Skin epidermis (tissue), 12 donors: ENCODE results near the gene GALC.

ENCODE experiments used
- H3K27ac ChIP-seq, 21 experiments: fragments of 200-600 bp; sonication (generic) in 11 of 21; one replicate each; pipeline ENCODE4 v1.5.0; 2020; ENCODE audit warnings: mild to moderate bottlenecking in 3 of 21, inconsistent platforms in 2 of 21, moderate library complexity in 2 of 21
- H3K4me3 ChIP-seq, 7 experiments: fragments of 200-600 bp; sonication (generic) in 2 of 7; one replicate each; pipeline ENCODE4 v1.5.0; 2020; ENCODE audit warnings: inconsistent platforms in 2 of 7, mild to moderate bottlenecking in 2 of 7, moderate library complexity in 1 of 7

GALC gene

DNA sequence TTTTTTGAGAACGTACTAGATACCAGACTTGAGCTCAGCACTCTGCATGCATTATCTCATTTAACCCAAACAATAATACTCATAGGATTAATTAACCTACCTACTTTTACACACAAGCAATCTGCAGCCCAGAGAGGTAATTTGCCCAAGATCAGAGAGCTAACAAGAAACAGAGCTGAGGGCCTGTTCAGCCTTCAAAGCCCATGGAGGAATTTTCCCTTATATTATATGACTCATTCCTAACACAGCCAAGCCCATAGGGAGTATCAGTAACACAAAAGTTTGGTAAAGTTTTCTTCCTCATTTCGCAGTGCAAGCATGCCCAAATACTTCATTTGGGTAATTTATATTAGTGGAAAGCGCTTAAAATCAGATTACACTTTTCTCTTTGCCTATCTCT, 94.7 kb downstream of the GALC start:
- Histone ChIP-seq H3K27ac (no peak overlapping the region), H3K4me3 (no peak overlapping the region)

DNA sequence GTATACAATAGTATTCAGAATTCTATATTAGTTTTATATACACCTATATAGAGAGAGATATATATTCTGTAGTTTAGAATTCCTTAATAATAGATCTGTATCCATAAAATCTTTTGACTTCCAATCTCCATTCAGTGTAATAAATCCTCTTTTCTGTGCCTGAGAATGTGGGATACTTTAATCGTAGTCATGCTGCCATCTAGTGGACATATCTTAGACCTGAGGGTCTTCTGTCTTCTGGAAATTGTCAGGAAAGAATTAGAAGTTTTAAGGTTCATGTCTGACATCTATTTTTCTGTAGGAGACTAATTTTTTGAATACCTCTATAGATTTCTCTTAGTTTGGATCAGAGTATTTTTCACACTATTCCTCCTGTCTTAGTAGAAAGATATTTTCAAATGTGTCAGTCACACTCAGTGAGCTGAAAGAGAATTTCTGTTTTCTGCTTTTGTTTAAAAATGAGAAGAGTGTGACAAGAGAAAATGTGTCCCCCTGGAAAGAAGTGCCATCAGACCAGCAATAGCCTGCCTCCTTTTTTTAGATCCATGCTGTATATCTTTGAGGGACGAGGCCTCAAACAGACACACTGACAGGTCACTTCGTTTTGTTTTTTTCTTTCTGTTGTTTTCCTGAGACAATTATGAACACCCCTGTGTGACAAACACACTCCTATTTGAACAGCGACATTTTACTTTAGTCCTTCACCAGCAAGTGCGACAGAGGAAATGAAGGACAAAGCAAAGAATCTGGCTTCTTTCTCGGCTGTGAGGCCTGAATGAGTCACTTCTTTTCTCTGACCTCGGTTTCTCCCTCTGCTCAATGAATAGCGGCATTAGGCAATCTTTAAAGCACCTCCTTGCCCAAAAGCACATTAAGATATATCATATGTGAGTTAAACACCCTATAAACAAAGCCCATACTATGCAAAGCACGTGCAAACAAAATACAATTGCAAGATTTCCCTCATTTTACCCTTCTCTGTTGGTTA, 96.3 kb downstream of the GALC start:
- H3K27ac ChIP-seq = no peak overlapping the region

DNA sequence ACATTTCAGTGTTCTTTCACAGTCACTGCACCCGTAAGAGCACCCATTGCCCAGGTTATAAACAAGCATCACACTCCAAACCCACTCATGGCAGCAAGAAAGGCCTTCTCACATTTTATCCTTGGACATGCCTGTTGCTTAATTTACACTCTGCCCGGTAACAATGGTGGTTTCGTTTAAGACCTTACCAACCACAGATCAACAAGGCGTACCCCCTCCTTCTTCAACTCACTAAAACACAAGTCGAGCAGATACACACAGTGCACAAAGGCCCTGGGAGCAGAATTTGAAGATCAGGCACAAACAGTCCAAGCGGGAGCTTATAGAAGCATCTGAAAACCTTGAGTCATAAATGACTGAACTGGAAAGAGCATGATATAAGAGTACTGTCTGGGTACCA, 98.1 kb downstream of the GALC start:
- Histone ChIP-seq H3K4me3 (no peak overlapping the region), H3K27ac (no peak overlapping the region)

More for the DNA sequence above, 96.3 kb downstream of the GALC start:
- H3K4me3 ChIP-seq = no peak overlapping the region

DNA sequence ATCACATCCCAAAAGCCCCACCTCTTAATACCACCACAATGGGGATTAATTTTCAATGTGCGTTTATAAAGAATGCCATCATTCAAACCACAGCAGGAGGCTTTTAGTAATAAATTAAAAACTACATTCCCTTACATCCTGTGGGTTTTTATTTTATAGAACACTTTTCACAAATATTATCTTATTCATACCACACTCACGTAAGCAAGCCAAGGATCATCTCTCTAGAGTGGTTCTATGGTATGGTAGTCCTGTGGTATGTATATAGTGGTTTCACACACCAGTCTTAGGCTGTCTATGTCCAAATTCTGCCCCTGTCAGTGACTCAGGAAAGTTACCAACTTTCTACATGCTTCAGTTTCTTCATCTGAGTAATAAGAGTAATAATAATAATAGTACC, 100.2 kb downstream of the GALC start:
- Histone ChIP-seq H3K4me3 (no peak overlapping the region), H3K27ac (no peak overlapping the region)

DNA sequence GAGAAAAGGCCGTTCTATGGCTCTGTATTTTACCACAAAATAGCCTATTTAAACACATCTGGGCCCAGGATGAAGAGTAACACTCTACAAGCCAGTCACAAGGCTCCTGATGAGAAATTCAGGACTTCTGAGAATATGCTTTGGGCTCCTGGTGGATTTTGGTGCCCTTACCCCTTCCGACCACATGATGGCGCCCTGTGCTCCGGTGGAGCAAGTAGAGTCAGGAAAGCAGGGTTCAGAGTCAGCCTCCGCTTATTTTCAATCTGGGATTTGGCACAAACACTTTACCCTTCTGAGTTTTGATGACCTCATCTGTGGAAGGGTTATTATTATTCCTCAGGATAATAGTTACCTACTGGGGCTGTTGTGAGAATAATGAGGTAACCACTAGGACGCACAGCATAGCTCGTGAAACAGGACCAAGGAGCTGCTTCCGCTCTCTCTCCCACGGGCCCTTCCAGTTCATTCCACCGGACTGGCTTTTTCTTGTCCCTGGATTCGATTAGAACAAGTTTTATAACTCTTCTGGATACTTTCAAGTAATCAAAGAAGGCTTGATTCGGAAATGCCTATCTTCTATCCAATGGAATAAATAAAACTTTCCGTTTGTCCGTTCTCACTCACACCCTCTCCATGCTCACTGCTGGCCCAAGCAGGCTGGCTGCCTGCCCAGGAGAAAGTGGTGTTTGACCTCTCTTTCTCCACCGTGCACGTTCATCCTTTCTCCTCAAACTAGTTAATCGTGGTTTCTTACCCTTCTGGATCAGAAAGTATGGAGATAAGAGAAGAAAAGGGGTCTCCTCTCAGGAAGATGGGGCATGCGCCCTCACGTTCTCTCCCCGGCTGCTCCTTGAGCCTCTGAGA, 104.6 kb downstream of the GALC start:
- Histone ChIP-seq H3K4me3 (no peak overlapping the region), H3K27ac (peak overlapping the region in 1 of 21 experiments; percentile 31)

DNA sequence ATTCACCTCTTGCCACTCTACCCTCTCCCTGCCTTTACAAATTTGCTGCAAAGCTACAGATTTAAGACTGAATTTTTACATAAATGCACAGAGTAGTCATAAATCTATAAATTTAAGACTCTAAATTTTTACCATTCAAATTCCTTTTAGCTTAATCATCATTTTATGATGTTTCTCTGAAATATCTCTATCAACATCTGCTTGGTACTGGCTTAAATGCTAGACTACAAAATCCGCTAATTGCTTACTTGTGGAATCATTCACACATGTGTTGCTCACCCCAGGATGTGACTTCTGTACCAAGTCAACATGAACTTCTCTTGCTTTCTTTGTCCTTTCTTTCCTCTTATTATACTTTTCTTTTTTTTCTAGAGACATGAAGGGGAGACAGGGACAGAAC, 109.2 kb downstream of the GALC start:
- no peak overlapping the region for H3K4me3 ChIP-seq
- no peak overlapping the region for H3K27ac ChIP-seq
